Measurements from ENCODE around the gene GPC6.
A peak's percentile ranks its signal among the peaks of the same experiment; 100 is the strongest.

Gene GPC6

DNA sequence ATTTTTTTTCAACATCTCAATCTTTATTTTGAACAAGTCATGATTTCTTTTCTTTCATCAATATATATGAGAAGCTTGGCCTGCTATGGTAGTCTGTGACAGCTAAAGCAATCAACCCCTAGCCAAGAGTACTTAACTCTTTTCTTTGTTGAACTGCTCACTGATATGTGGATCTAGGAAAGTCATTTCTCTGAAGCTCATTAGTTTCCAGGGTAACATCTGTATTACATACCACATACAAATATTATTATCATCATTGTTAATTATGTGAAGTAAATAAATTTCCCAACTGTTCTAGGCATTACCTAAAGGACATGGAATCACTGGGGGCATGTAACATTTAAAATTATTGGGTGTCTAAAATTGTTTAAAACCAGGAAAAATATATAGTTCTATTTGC, 985.6 kb downstream of the GPC6 start:
- DNase-seq (ENCODE audit: low read depth): no peak

- DNase-seq (ENCODE audit: low read depth): no peak
Measured at GRCh38 chr13:94214121-94214520, 987.5 kb downstream of the GPC6 start.

DNA sequence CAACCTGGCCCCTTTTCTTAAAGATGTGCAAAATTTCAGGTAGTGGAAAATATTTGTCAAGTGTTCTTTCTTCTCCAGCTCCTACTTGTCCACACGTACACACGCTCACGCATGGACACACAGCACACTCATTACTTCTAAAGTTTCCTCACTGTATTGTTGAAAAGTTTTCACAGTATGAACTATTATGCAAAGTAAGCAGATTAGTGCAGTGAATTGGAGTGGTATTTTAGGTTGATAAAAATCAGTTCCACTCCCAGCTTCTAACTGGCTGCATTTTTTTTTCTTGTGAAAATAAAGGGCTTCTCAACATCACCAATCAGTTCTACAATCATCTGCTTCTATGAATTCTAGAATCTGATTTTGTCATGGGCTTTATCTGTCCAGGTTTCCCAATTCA, 988.4 kb downstream of the GPC6 start:
- DNase-seq (ENCODE audit: low read depth): no peak

GRCh38 chr13:94216476-94216875, 989.9 kb downstream of the GPC6 start:
- DNase-seq (ENCODE audit: low read depth): no peak

GRCh38 chr13:94217370-94217769, 990.8 kb downstream of the GPC6 start:
- no peak for DNase-seq (ENCODE audit: low read depth)

GRCh38 chr13:94218537-94218936, 991.9 kb downstream of the GPC6 start:
- no peak for DNase-seq (ENCODE audit: low read depth)

DNA sequence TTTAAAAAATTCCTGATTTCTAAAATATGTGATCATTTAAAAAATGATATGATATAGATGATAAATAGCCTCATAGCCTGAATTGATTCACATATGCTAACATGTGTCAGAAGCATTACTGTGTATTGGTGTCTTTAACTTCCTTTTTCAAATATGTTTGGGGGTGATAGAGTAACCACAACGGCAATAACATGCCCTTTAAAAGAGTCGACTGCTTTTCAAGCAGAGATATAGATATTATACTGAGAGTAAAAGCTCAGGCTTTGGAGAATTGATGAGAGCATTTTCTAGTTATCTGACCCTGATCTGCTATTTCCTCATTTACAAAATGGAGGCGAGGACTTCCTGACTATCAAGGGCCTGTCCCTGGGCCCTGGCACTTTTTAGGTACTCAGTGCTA, 992.3 kb downstream of the GPC6 start:
- no peak for DNase-seq (ENCODE audit: low read depth)

DNA sequence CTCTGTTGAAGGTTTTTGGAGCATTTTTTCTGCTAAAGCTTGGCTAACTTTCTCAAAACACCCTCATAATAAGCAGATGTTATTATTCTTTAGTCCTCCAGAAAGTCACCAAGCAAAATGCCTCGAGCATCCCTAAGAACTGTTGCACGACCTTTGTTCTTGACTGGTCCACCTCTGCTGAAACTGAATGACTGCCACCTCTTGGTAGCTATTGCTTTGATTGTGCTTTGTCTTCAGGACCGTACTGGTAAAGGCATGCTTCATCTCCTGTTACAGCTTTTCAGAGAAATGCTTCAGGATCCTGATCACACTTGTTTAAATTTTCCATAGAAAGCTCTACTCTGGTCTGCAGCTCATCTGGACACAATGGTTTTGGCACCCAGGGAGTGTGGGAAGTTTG, 998.1 kb downstream of the GPC6 start:
- no peak for DNase-seq (ENCODE audit: low read depth)

DNA sequence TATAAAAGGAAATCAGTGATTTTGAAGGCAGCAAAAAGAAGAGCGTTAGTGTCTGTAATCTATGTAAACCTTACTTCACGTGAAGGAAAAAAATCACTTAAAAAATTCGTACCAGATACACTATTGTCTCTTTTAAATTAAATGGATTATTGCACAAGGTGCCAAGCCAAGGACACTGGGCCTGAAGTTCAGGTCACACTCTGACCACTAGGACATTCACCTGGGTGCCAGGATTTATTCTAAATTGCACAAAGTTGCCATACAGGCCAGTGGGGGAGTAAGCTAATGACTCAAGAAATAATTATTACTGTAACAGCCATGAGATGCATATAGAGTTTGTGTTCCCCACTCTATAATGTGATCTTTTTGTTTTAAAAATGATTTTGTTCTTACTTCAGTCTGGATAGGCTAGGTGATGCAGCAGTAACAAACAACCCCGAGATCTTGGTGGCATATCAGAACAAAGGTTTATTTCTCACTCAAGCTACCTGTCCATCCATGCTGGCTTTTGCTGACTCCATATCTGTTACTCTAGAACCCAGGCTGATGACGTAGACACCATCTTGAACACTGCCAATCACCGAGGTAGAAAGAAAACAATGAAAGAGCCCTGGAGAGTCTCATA, 1000.8 kb downstream of the GPC6 start:
- DNase-seq (ENCODE audit: low read depth): no peak

- DNase-seq (ENCODE audit: low read depth): no peak
Measured at GRCh38 chr13:94228763-94229162, 1002.2 kb downstream of the GPC6 start.

DNA sequence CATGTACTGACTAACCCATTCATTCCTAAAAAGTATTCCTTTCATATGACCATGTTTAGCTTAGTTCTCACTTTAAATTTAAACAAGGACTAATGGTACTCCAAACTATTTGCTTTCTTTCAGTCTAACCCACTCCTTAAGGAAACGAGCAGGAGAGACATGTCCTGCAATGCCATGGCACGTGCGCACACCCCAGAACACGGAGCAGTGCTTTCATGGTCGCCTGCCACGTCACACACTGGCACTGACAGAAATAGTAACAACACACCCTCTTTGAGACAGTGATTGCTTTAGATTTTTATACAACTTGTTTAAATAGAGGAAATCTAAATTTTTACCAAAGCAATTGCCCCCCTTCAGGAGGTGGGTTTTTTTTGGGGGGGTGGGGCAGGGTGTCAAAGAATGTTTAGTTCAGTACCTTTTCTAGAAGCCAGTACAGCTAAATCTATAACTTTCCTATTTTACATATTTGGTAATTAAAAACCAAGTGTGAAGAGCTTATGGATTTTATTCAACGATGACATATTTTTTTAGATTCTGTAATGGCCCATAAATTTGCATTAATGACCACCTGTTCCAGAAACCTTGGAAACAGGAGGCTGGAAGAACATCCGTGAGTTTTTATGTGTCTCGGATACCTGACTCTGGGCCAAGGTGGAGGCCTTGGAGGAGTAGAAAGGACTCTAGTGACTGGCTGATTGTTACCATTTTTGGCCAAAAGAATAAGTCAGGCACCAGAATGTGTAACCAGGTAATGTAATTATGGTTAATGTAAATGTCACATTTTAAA, 1005.7 kb downstream of the GPC6 start:
- DNase-seq (ENCODE audit: low read depth): no peak

GRCh38 chr13:94232956-94233355, 1006.3 kb downstream of the GPC6 start:
- DNase-seq (ENCODE audit: low read depth): no peak

DNA sequence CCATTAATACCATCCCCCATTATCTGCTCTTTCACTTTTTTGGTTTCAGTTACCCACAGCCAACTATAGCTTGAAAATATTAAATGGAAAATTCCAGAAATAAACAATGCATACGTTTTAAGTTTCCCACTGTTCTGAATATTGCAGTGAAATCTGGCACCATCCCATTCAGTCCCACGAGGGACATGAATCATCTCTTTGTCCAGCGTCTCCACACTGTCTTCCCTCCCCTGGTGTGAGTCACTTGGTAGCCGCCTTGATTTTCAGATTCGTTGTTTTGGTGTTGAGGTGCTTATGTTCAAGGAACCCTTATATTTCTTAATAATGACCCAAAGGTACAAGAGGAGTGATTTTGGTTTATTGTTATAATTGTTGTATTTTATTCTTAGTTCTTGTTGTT, 1006.8 kb downstream of the GPC6 start:
- peak; percentile 62 for DNase-seq (ENCODE audit: low read depth)

DNA sequence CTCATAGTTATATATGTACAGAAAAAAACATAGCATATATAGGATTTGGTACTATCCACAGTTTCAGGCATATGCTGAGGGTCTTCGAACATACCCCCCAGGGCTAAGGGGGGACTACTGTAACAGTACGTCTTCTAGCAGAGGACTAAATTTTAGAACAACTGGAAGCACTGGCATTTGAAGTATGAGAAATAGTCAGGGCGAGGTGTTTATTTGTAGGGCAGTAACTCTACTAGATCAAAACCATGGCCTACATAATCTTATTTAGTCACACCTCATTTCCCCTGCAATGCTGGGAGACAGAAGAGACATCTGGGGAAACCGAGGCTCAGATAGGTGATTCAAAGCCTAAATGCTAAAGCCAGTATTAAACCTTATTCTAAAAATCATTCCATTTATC, 1007.2 kb downstream of the GPC6 start:
- no peak for DNase-seq (ENCODE audit: low read depth)

GRCh38 chr13:94234738-94235137, 1008.1 kb downstream of the GPC6 start:
- DNase-seq (ENCODE audit: low read depth): no peak

GRCh38 chr13:94236132-94236531, 1009.5 kb downstream of the GPC6 start:
- DNase-seq (ENCODE audit: low read depth): no peak

GRCh38 chr13:94236872-94237271, 1010.3 kb downstream of the GPC6 start:
- no peak for DNase-seq (ENCODE audit: low read depth)

- DNase-seq (ENCODE audit: low read depth): no peak
Measured at GRCh38 chr13:94239135-94239534, 1012.5 kb downstream of the GPC6 start.

DNA sequence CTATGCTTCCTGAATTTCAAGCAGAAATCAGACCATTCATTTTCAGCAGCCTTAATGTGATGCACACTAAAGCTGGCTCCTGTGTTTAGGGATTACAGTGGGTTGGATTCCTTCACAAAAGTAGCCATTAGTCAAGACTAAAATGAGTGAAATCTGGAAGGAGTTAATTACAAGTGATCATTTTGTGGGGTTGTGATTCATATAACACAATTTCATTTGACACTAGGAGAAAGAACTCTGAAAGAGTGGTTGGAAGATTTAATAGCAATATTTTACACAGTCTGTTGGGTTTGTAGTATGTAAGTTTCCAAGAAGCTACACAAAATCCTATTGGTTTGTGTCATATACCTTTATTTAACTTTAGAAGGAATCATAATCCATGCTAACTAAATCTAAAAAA, 1015.9 kb downstream of the GPC6 start:
- no peak for DNase-seq (ENCODE audit: low read depth)

GRCh38 chr13:94243551-94243950, 1016.9 kb downstream of the GPC6 start:
- no peak for DNase-seq (ENCODE audit: low read depth)

DNA sequence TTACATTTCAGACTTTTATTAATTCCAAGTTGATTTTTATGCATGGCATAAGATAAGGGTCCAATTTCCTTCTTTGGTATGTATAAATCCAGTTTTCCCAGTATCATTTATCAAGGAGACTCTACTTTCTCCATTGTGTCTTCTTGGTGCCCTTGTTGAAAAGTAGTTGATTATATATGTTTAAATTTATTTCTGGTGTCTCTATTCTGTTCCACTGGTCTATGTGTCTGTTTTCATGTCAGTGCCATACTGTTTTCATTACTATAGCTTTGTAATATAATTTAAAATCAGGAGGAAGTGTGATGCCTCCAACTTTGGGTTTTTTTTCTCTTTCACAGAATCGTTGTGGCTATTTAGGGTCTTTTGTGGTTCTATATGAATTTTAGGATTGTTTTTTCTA, 1019.9 kb downstream of the GPC6 start:
- DNase-seq (ENCODE audit: low read depth): no peak

DNA sequence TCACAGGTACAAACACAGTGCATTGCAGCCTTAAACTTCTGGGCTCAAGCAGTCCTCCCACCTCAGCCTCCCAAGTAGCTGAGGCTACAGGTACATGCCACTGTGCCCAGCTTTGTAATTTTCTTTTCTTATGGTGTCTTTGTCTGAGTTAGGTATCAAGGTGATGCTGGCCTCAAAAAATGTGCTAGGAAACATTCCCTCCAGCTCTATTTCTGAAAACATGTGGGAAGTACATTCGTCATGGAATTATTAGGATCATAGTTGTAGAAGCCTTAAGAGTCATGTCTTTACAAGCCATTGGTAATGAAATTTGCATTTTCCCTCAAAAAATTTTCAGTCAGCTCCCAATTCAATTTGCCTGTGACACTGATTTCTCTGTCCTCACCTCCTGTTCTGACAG, 1021.3 kb downstream of the GPC6 start:
- DNase-seq (ENCODE audit: low read depth): no peak

DNA sequence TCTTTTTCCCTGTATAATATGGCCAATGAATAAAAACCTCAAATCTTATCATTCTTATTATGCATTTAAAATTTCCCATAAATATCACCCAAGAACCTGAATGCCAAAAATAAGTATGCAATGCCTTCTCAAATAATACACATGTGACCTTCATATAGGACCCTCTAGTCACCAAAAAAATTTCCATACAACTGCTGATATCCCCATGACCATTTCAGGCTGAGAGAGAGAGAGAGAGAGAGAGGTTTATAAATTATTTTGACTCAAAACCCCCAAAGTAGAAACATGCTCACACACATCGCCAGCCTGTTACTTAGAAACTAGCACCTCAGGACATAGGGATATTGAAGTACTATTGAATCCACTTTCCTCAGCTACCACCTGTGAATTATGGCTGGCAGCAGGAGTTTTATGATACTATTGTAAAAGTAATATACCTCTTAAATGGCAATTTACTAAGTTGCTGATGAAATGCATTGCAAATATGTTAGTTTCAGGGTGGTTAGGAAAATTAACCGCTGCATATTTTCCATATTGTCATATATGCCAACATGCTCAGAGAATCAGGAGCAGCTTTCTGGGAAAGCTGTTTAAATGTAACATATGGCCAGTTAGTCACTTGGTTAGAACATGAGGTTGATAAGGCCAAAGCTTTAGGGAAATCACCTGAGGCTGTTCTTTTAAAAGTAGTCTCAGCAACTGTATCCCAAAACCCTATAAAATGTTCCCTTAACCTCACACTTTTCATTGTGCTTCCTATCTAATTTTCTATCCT, 1022.0 kb downstream of the GPC6 start:
- no peak for DNase-seq (ENCODE audit: low read depth)
